HL-60 (cell line): ENCODE measurements around the gene AIG1.
"Not testable (repeated sequence)": the region's sequence is repeated elsewhere in the genome, so short reads cannot be mapped to it uniquely, and the experiment has no call there.

Experiments
- DNase-seq, 2 experiments: peaks; one replicate each; pipeline ENCODE4 v3.0.0-alpha.2; 2010 to 2020; ENCODE audit warnings: low read depth in 1 of 2, low spot score in 1 of 2
- H3K27ac ChIP-seq: fragments of 250-450 bp; sonication (Bioruptor Pico); replicated peaks from 2 replicates; pipeline ENCODE4 v1.5.1; 2020; ENCODE audit warnings: mild to moderate bottlenecking, moderate library complexity
- H3K27me3 ChIP-seq: fragments of 250-450 bp; sonication (Bioruptor Pico); 2 replicates; pipeline ENCODE4 v1.5.1; 2021; ENCODE audit warnings: mild to moderate bottlenecking, moderate library complexity; ENCODE audit not compliant: insufficient read depth, poor library complexity, severe bottlenecking
- H3K4me3 ChIP-seq: replicated peaks from 2 replicates; pipeline ENCODE4 v1.5.1; 2011; ENCODE audit warnings: mild to moderate bottlenecking, control low read depth, low read length; ENCODE audit not compliant: insufficient read depth
- CTCF ChIP-seq: IDR thresholded peaks from one replicate; pipeline ENCODE4 v1.5.1; 2011; ENCODE audit warnings: low read length, control low read depth, inconsistent platforms; ENCODE audit not compliant: insufficient read depth
- GABPA ChIP-seq: IDR thresholded peaks from 2 replicates; pipeline ENCODE4 v1.6.1; 2012; ENCODE audit warnings: low read depth
- POLR2AphosphoS5 ChIP-seq: IDR thresholded peaks from 2 replicates; pipeline ENCODE4 v1.6.1; 2012; ENCODE audit warnings: low read depth
- REST ChIP-seq: IDR thresholded peaks from 2 replicates; pipeline ENCODE4 v1.6.1; 2012; ENCODE audit warnings: low read depth; ENCODE audit not compliant: insufficient replicate concordance
- SPI1 ChIP-seq: IDR thresholded peaks from 2 replicates; pipeline ENCODE4 v1.6.1; 2012; ENCODE audit warnings: low read depth, mild to moderate bottlenecking, borderline replicate concordance

The AIG1 gene

DNA sequence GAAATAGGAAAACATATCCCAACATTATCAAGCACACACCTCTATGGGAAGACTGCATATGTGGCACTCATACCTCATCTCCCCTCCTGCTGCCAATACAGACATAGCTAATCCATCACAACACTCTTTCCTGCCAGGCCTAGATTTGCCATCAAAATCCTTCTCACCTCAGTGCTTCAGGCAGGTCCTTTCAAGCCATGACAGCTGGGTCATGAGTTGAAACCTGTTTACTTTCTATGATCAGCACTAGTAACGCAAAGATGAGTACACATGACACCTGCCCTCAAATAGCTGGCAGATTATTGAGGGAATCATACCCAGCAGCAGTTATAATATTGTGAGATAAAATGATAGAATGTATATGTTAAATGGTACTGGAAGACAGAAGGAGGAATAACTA, 183.1 kb downstream of the AIG1 start:
- H3K27me3 ChIP-seq: no peaks in the 10 kb centered on the region
- H3K27ac ChIP-seq: no peak overlapping the region
- H3K4me3 ChIP-seq: no peak overlapping the region
- TF ChIP-seq GABPA: no peak
- no peak for TF ChIP-seq POLR2AphosphoS5
- no peak for TF ChIP-seq REST
- TF ChIP-seq CTCF: no peak
- TF ChIP-seq SPI1: no peak
- DNase-seq: no peak

DNA sequence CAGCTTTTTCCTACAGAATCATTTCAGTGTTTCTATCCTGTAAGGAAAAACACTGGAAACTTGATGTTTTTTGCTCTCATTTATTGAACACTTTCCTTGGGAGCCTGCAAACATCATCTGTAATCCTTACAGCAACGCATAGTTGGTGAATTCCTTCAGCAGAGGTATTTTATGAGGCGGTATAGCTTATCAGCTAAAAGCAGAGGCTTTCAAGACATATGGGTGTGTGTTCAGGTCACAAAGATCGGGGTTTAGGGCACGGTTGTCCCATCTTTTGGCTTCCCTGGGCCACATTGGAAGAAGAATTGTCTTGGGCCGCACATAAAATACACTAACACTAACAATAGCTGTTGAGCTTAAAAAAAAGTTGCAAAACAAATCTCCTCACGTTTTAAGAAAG, 185.0 kb downstream of the AIG1 start:
- Histone ChIP-seq H3K4me3 (no peak overlapping the region), H3K27me3 (no peaks in the 10 kb centered on the region), H3K27ac (no peak overlapping the region)
- no peak for DNase-seq
- TF ChIP-seq POLR2AphosphoS5 (no peak), GABPA (no peak), SPI1 (no peak), REST (no peak), CTCF (no peak)

DNA sequence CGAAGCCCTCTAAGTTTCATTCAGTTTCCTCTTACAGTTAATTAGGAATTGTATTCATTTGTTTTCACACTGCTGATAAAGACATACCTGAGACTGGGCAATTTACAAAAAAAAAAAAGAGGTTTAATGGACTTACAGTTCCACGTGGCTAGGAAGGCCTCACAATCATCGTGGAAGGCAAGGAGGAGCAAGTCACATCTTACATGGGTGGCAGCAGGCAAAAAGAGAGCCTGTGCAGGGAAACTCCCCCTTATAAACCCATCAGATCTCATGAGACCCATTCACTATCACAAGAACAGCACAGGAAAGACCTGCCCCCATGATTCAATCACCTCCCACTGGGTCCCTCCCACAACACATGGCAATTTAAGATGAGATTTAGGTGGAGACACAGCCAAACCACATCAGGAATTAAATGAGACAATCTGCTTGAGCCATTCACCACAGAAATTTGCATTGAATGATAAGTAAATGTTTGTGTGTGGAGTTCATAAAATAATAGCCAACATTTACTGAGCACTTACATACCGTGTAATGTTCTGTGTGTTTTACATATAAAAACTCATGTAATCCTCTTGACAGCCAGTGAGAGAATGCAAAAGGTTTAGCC, 185.6 kb downstream of the AIG1 start:
- H3K4me3 ChIP-seq, H3K27me3 ChIP-seq, H3K27ac ChIP-seq, DNase-seq: not testable (repeated sequence)

- no peak for DNase-seq
- H3K27me3 ChIP-seq: no peaks in the 10 kb centered on the region
- TF ChIP-seq REST (no peak), SPI1 (no peak), CTCF (no peak), POLR2AphosphoS5 (no peak), GABPA (no peak)
- H3K4me3 ChIP-seq: no peak overlapping the region
- no peak overlapping the region for H3K27ac ChIP-seq
Observed at GRCh38 chr6:143247586-143247985, 186.9 kb downstream of the AIG1 start.
